GM12878 (cell line): Measurements from ENCODE around the gene CARD11.

ENCODE experiments used
- CHD1 ChIP-seq: IDR thresholded peaks from 2 replicates; pipeline ENCODE4 v1.6.1; 2012; ENCODE audit warnings: low read depth, low read length, improper control_type of control experiment
- CTCF ChIP-seq, 3 experiments: IDR thresholded peaks in 2 of 3; conservative IDR thresholded peaks in 1 of 3; 2 replicates each; pipeline ENCODE4 v1.5.1; 2011; ENCODE audit warnings: low read depth in 3 of 3, low read length in 3 of 3, mild to moderate bottlenecking in 3 of 3, control low read depth in 2 of 3, moderate library complexity in 2 of 3, inconsistent platforms in 1 of 3, mixed read lengths in 1 of 3; ENCODE audit not compliant: control insufficient read depth in 2 of 3, insufficient read depth in 1 of 3; ENCODE audit errors: extremely low read depth in 1 of 3
- ZZZ3 ChIP-seq: IDR thresholded peaks from 2 replicates; pipeline ENCODE4 v1.6.1; 2011; ENCODE audit warnings: low read depth; ENCODE audit not compliant: control insufficient read depth, insufficient read length

- no peak for TF ChIP-seq CHD1
- no peak for TF ChIP-seq CTCF (IDR thresholded peaks at IDR 0.05 in 2 of 3, conservative IDR thresholded peaks at IDR 0.05 in 1 of 3; ENCODE audit: control insufficient read depth in 2 of 3, extremely low read depth in 1 of 3, insufficient read depth in 1 of 3, low read depth in 3 of 3, low read length in 3 of 3)
- no peak for TF ChIP-seq ZZZ3
Measured at GRCh38 chr7:3037259-3037658, 6.4 kb downstream of the CARD11 start.
